Activated CD4-positive, alpha-beta memory T cell treated with anti-CD3 and anti-CD28 coated beads, Interleukin-2, amount 10 ng/mL, durations not matched to agents 7 days and 5 days (primary cell): Measurements from ENCODE around the gene PREX1. TPM values are rescaled to one million over a fixed set of nuclear protein-coding genes. Genes with fewer than 3 reads are reported as not detected.

Experiments used
- CTCF ChIA-PET: fragments of 350-600 bp; sonication (Branson Sonifier 250); formaldehyde crosslinking; loops from one replicate; lab custom pipeline; 2021; ENCODE audit warnings: antibody characterized with exemption, inconsistent platforms; lab: Charles Lee
- POLR2A ChIA-PET: fragments of 350-600 bp; sonication (Branson Sonifier 250); formaldehyde crosslinking; loops from one replicate; lab custom pipeline; 2021; ENCODE audit warnings: antibody characterized with exemption; lab: Charles Lee
- DNase-seq: peaks from one replicate; pipeline ENCODE4 v3.0.0-alpha.2; 2020
- H3K27ac Mint-ChIP-seq: one replicate; pipeline ENCODE4 v1.8.0; 2021; ENCODE audit warnings: mild to moderate bottlenecking, mixed read lengths
- H3K27me3 Mint-ChIP-seq: one replicate; pipeline ENCODE4 v1.8.0; 2021; ENCODE audit warnings: mixed read lengths
- H3K36me3 Mint-ChIP-seq: one replicate; pipeline ENCODE4 v1.8.0; 2021; ENCODE audit warnings: low read depth, mixed read lengths
- H3K4me1 Mint-ChIP-seq: one replicate; pipeline ENCODE4 v1.8.0; 2021; ENCODE audit warnings: mixed read lengths
- H3K4me3 Mint-ChIP-seq: one replicate; pipeline ENCODE4 v1.8.0; 2021; ENCODE audit warnings: mild to moderate bottlenecking, mixed read lengths
- H3K9me3 Mint-ChIP-seq: one replicate; pipeline ENCODE4 v1.8.0; 2021; ENCODE audit warnings: mixed read lengths
- total RNA-seq, 2 experiments: library from RNA; stranded (reverse); gene quantifications; one replicate each; pipeline ENCODE4 v1.2.3, GENCODE V29; 2021

The PREX1 gene
- total RNA-seq, 2 experiments from 2014 or later: 158 to 160 TPM

DNA sequence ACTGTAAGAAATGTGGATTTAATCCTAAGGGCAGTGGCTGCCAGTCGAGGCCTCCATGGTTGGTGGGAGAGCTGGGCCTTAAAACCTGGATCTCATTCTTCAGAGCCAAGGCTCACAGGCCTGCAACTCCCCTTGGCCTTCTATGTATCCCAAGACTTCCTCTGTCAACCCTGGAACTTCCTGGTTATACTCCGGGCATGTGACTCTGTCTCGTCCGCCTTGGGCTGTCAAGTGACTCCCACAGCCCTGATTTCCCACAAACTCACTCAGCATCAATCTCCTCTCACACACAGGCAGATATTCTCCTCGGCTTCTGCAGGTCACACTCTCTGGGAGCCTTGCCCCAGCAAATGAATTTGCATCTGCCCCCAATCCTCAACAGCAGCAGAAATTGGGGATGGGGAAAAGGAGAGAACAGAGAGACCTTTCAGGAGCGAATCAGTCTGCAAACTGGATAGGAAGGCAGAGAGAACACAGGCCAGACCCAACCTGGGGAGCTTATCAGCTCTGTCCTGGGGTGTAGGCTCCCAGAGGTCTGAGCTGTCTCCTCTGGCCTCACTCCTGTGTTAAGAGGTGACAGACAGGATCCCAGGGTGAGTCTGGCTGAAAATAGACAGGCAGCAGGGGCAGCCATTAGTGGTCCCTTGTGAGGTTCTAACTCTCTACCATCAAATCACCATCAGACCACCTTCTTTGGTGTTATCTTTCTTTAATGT is 30.4 kb upstream of the PREX1 start:
- peaks cover 39% of the 10 kb centered on the region for H3K4me1 Mint-ChIP-seq
- H3K27me3 Mint-ChIP-seq: no peaks in the 10 kb centered on the region
- DNase-seq: no peak
- CTCF ChIA-PET: interaction anchor here (1.0 kb wide), 1 partner anchor 21 kb away, joined by 3 read pairs; no protein-coding TSS in a partner anchor
- POLR2A ChIA-PET: no interaction called here
- H3K4me3 Mint-ChIP-seq: no peak overlapping the region
- H3K9me3 Mint-ChIP-seq: peaks cover 4% of the 10 kb centered on the region
- H3K27ac Mint-ChIP-seq: no peak overlapping the region
- H3K36me3 Mint-ChIP-seq: peaks cover 5% of the 10 kb centered on the region

DNA sequence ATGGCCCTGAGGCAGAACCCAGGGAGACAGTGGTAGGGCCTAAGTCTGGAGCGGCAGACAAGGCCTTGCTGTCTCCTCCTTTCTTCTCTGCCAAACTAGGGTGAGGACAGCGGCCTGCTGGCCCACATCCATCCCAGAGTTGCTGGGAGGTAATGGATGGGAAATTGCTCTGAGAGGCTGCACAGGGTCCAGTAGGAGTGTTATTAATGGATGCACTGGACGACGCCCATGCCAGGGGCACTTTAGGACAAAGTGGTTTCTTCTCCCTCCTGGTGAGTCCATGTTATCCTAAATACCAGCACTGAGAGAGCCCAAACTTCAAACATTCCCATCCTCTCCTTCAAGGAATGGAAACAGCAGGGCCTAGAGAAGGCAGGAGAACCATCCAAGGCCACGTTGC is 28.3 kb upstream of the PREX1 start:
- H3K4me3 Mint-ChIP-seq: no peak overlapping the region
- H3K9me3 Mint-ChIP-seq: peaks cover 11% of the 10 kb centered on the region
- no peaks in the 10 kb centered on the region for H3K27me3 Mint-ChIP-seq
- H3K27ac Mint-ChIP-seq: no peak overlapping the region
- CTCF ChIA-PET: no interaction called here
- POLR2A ChIA-PET: no interaction called here
- H3K4me1 Mint-ChIP-seq: peaks cover 31% of the 10 kb centered on the region
- DNase-seq: no peak
- H3K36me3 Mint-ChIP-seq: peaks cover 13% of the 10 kb centered on the region

DNA sequence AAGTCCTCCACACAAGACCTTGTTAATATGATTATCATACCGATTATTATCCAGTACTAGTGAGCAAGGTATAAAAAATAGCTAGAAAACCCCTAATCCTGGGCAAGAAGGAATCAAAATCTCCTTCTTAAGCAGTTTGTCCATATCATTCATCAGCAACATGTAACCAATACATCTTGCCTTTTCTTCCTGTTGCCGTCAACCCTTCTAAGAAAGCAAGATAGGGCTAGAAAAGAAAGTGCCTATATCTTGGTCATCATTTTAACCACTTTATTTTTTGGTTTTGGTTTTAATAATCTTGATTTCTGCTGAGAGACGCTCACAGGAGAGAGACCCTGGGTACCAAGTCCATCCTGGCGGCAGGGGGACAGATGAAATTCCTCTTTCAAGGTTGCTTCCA is 27.2 kb upstream of the PREX1 start:
- H3K4me3 Mint-ChIP-seq: no peak overlapping the region
- peaks cover 26% of the 10 kb centered on the region for H3K4me1 Mint-ChIP-seq
- H3K27me3 Mint-ChIP-seq: no peaks in the 10 kb centered on the region
- H3K9me3 Mint-ChIP-seq: peaks cover 11% of the 10 kb centered on the region
- H3K27ac Mint-ChIP-seq: peak overlapping the region; percentile 40
- no peak for DNase-seq
- CTCF ChIA-PET: no interaction called here
- POLR2A ChIA-PET: no interaction called here
- peaks cover 13% of the 10 kb centered on the region for H3K36me3 Mint-ChIP-seq

DNA sequence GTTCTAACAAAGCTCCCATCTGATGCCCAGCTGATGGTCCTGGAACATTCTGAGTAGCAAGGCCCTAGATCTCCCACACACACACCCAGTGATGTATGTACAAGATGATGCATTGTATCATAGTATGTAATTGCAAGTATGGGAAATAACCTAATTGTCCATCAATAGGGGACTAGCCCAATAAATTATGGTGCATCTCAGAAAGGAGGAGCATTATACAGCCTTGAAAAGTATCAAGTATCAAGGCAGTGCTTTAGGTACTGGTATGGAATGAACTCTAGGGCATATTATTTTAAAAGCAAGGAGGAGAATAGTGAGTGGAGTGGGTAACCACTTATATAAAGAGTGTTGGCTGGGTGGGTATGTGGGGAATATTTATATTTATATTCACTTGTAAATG is 24.8 kb upstream of the PREX1 start:
- Mint-ChIP-seq H3K27ac (no peak overlapping the region), H3K36me3 (peaks cover 13% of the 10 kb centered on the region), H3K4me3 (no peak overlapping the region), H3K27me3 (peaks cover 4% of the 10 kb centered on the region), H3K9me3 (peaks cover 11% of the 10 kb centered on the region), H3K4me1 (peaks cover 17% of the 10 kb centered on the region)
- POLR2A ChIA-PET: no interaction called here
- CTCF ChIA-PET: no interaction called here
- DNase-seq: no peak

DNA sequence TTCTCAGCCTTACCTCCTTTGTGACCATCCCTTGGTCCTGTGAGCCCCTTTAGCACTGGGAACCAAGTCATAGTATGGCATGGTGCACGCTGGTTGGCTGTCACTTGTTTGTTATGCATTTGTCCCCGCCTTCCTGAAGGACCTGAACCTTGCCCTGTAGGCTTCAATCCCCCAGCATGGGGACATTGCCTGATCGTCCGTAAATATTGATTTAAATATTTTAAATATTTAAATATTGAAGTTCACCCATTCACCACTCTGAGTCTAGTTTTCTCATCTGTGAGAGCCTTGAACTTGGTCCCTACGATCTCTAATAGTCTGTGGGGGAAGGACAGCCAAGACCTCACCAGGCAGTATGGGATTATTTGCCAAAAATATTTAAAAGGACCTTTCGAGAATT is 23.8 kb upstream of the PREX1 start:
- Mint-ChIP-seq H3K4me3 (no peak overlapping the region), H3K27me3 (peaks cover 4% of the 10 kb centered on the region), H3K27ac (no peak overlapping the region), H3K36me3 (peaks cover 13% of the 10 kb centered on the region), H3K4me1 (peaks cover 17% of the 10 kb centered on the region), H3K9me3 (peaks cover 11% of the 10 kb centered on the region)
- ChIA-PET CTCF (no interaction called here), POLR2A (no interaction called here)
- DNase-seq: no peak

DNA sequence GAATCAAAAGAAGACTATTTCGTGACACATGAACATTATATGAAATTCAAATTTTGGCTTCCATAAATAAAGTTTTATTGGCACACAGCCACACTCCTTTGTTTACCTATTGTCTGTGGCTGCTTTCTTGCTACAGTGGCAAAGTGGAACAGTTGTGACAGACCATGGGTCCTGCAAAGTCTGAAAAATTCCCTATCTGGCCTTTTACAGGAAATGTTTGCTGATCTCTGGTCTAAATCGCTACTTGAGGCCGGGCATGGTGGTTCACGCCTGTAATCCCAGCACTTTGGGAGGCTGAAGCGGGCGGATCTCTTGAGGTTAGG is 23.1 kb upstream of the PREX1 start:
- H3K27ac Mint-ChIP-seq: no peak overlapping the region
- no peak overlapping the region for H3K4me3 Mint-ChIP-seq
- ChIA-PET CTCF (no interaction called here), POLR2A (no interaction called here)
- peaks cover 11% of the 10 kb centered on the region for H3K9me3 Mint-ChIP-seq
- no peak for DNase-seq
- H3K36me3 Mint-ChIP-seq: peaks cover 13% of the 10 kb centered on the region
- peaks cover 18% of the 10 kb centered on the region for H3K4me1 Mint-ChIP-seq
- peaks cover 4% of the 10 kb centered on the region for H3K27me3 Mint-ChIP-seq

DNA sequence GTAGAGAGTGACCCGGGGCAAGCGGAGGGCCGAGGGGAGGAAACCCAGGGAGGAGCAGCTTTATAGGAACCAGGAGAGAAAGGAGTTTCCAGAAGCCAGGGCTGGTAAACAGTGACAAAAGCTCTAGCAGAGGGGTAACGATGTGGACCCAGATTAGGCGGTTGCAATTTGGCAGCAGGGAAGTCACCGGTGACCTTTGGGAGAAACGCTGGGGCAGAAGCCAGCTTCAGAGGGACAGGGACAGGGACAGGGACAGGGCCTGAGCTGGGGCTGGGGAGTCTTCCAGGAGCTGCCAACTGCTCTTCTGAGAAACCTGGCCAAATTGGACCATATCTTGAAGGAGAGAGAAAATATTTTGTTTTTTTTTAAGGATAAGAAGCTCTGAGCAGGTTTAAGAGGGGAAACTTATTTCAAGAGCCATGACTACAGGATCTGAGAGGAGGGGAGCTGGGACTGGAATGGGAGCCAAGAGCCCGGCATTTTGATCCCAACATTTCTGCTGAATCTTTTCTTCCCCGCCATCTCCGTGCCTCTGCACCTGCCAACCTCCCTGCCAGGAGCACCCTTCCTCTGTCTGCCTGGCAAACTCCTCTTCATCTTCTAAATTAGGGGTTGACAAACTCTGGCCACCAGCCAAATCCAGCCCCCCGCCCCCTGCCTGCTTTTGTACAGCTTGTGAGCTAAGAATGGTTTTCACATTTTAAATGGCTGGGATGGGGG is 22.6 kb upstream of the PREX1 start:
- CTCF ChIA-PET: no interaction called here
- Mint-ChIP-seq H3K9me3 (peaks cover 11% of the 10 kb centered on the region), H3K4me1 (peaks cover 18% of the 10 kb centered on the region), H3K27me3 (peaks cover 4% of the 10 kb centered on the region), H3K4me3 (no peak overlapping the region), H3K36me3 (peaks cover 13% of the 10 kb centered on the region), H3K27ac (no peak overlapping the region)
- POLR2A ChIA-PET: no interaction called here
- no peak for DNase-seq

DNA sequence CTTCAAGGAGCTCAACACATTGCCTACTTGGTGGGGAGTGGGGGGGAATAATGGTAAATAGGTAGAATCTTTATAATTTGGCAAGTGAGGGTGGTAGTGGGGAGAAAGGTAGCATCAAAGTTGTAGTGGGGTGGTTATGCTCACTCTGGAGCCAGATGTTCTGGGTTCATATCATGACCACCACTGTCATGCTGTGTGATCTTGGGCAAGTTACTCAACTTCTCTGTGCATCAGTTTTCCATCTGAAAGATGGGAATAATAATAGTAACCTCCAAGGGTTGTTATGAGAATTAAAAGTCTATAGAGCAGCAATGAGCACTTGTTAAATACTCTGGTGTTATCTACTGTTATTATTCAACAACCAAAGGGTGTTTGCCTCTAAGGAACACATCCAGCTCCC is 22.0 kb upstream of the PREX1 start:
- Mint-ChIP-seq H3K36me3 (peaks cover 13% of the 10 kb centered on the region), H3K4me1 (peaks cover 16% of the 10 kb centered on the region), H3K4me3 (no peak overlapping the region), H3K27ac (no peak overlapping the region), H3K27me3 (peaks cover 7% of the 10 kb centered on the region), H3K9me3 (peaks cover 11% of the 10 kb centered on the region)
- no peak for DNase-seq
- CTCF ChIA-PET: no interaction called here
- POLR2A ChIA-PET: no interaction called here

DNA sequence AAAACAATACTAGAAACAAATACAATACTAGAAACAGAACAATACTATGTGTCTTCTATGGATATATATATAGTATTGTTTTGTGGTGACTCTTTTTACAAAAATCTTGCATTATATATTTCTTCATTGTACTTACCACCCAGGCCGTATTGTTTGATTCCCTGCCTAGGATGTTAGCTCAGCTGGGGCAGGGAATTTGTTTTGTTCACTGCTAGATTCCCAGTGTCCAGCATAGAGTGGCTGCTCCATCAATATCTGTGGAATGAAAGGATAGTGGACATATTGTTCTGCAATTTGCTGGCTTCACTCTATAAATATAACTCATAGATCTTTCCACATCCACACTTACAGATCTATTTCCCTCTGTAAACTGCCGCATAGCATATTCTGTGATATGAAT is 21.5 kb upstream of the PREX1 start:
- Mint-ChIP-seq H3K27me3 (peaks cover 7% of the 10 kb centered on the region), H3K4me1 (peaks cover 12% of the 10 kb centered on the region), H3K4me3 (no peak overlapping the region), H3K36me3 (peaks cover 13% of the 10 kb centered on the region), H3K9me3 (peaks cover 11% of the 10 kb centered on the region), H3K27ac (no peak overlapping the region)
- DNase-seq: no peak
- CTCF ChIA-PET: no interaction called here
- POLR2A ChIA-PET: no interaction called here

DNA sequence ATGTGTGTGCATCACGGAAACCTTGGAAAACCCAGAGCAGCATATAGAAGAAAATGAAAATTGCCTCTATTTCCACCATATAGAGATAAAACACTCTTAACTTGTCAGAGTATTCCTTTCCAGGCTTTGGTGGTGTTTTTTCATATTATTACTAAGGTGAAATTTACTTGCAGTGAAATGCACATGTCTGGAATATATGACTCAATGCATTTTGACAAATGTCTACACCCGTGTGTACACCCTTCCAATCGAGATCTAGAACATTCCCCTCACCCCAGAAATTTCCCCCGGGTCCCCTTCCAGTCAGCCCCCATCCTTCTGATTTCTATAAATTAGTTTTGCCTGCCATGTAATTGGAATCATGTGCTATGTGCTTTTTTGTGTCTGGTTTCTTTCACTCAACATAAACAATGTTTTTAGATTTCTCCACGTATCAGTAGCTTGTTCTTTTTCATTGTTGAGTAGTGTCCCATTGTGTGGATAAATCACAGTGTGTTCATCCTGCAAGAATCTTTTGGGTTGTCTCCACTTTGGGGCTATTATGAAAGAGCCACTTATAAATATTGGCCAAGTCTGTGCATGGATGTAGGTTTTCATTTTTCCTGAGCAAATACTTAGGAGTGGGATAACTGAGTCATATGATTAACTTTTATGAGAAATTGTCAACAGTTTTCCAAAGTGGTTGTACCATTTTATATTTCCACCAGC is 19.9 kb upstream of the PREX1 start:
- Mint-ChIP-seq H3K27ac (no peak overlapping the region), H3K4me3 (no peak overlapping the region), H3K4me1 (peaks cover 6% of the 10 kb centered on the region), H3K9me3 (peaks cover 4% of the 10 kb centered on the region), H3K27me3 (peaks cover 7% of the 10 kb centered on the region), H3K36me3 (peaks cover 3% of the 10 kb centered on the region)
- ChIA-PET CTCF (no interaction called here), POLR2A (no interaction called here)
- no peak for DNase-seq

DNA sequence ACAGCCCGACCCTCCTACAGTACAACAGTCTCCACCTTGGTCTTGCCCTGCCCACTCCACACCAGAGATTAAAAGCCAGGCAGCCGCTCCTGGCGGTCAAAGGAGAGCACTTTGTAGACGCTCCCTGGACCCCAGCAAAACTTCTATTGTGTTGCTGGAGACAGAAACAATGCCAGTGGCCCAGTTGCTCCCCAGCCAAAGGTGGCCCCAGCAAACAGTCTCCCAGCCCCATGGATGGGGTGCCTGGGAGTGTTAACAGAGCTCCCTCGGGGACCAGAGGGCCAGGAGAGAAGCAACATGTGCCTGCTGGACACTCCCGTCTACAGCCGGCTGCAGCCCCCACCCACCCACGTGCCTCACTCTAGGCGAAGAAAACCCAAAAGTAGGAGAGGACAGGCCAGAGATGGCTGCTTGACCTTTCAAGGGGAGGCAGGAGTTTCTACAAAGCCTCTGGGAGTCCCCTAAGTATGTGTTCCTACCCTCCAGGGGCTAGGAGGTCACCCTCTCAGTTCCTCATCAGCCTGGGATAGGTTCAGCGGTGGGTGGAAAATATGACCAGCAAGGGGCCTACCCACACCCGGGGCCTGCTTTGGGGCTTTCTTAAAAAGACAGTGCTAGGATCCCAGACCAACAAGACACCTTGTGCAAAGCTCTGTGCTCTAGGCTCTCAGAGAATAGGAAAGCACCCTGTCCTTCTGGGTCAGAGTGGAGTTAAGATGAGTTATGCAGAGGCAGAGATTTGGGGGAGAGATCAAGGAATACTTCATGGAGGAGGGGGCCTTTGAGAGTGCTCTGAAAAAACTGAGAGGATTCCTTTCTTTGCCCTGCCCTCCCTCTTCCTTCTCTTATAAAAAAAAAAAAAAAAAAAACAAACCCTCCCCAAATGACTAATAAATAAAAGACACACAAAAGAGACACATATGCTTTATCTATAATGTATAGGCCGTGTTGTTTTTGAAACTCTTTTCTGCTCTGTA is 19.0 kb upstream of the PREX1 start:
- Mint-ChIP-seq H3K9me3 (no peaks in the 10 kb centered on the region), H3K27ac (no peak overlapping the region), H3K36me3 (no peaks in the 10 kb centered on the region), H3K27me3 (peaks cover 7% of the 10 kb centered on the region), H3K4me3 (no peak overlapping the region), H3K4me1 (peaks cover 6% of the 10 kb centered on the region)
- ChIA-PET CTCF (no interaction called here), POLR2A (no interaction called here)
- peak; percentile 33 for DNase-seq

DNA sequence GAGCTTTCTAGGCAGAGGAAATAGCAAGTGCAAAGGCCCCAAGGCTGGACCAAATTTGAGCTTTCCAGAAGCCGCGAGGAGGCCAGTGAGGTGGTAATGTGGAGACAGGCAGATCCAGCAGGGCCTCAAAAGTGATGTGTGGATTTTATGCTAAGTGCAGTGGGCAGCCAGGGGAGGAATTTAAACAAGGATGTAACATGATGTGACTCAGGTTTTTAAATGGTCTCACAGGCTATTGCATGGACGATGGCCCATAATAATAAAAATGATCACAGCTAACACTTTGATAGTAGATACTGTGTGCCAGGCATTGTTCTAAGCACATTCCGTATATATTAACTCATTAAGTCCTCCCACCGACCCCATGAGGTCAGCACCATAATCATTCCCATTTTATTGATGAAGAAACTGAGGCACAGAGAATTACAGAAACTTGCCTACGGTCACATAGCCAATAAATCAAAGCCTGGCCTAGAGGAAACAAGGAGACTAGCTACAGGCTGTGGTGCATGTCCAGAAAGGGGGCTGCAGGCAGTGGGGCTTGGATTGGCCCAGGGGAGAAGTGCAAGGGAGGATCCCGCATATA is 18.0 kb upstream of the PREX1 start:
- DNase-seq: no peak
- POLR2A ChIA-PET: no interaction called here
- CTCF ChIA-PET: interaction anchor here (1.4 kb wide), 1 partner anchor 34 kb away, joined by 3 read pairs; no protein-coding TSS in a partner anchor
- H3K27me3 Mint-ChIP-seq: peaks cover 7% of the 10 kb centered on the region
- H3K27ac Mint-ChIP-seq: no peak overlapping the region
- no peaks in the 10 kb centered on the region for H3K9me3 Mint-ChIP-seq
- H3K36me3 Mint-ChIP-seq: no peaks in the 10 kb centered on the region
- peaks cover 6% of the 10 kb centered on the region for H3K4me1 Mint-ChIP-seq
- H3K4me3 Mint-ChIP-seq: no peak overlapping the region
